COLO829 (cell line): ENCODE data around the gene VWF.
A peak's percentile ranks its signal among the peaks of the same experiment; 100 is the strongest.
"Not testable (repeated sequence)": the region's sequence is repeated elsewhere in the genome, so short reads cannot be mapped to it uniquely, and the experiment has no call there.

Experiments used
- DNase-seq: peaks from one replicate; pipeline ENCODE4 v3.0.0; 2012; ENCODE audit warnings: low spot score

VWF gene

GRCh38 chr12:6104027-6104426 lies 20.4 kb downstream of the VWF start:
- no peak for DNase-seq

DNA sequence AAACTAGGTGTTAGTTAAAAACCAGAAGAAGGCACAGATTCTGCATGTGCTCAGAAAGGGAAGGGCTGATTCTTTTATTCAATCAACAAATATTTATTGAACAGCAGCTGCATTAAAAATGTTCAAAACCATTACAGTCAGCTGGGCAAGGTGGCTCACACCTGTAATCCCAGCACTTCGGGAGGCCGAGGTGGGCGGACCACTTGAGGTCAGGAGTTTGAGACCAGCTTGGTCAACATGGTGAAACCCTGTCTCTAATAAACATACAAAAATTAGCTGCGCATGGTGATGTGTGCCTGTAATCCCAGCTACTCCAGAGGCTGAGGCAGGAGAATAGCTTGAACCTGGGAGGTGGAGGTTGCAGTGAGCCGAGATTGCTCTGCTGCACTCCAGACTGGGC lies 22.4 kb downstream of the VWF start:
- DNase-seq, result not testable (repeated sequence)

GRCh38 chr12:6099316-6099715 lies 25.2 kb downstream of the VWF start:
- no peak for DNase-seq

DNA sequence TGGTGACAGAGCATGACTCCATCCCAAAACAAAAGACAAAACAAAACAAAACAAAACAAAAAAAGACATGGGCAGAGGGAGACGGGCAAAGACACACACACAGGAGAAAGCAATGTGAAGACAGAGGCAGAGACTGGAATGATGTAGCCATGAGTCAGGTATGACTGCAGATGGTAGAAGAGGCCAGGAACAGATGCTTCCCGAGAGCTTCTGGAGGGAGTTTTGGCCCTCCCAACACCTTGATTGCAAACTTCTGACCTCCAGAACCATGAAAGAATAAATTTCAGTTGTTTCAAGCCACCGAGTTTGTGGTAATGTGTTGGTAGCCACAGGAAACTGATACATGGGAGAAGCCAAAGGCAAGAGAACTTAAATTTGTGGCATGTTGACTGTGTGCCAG lies 27.1 kb downstream of the VWF start:
- no peak for DNase-seq

GRCh38 chr12:6096527-6096926 lies 27.9 kb downstream of the VWF start:
- DNase-seq, result no peak

- DNase-seq, result no peak
These were observed 29.2 kb downstream of the VWF start for GRCh38 chr12:6095269-6095668.

DNA sequence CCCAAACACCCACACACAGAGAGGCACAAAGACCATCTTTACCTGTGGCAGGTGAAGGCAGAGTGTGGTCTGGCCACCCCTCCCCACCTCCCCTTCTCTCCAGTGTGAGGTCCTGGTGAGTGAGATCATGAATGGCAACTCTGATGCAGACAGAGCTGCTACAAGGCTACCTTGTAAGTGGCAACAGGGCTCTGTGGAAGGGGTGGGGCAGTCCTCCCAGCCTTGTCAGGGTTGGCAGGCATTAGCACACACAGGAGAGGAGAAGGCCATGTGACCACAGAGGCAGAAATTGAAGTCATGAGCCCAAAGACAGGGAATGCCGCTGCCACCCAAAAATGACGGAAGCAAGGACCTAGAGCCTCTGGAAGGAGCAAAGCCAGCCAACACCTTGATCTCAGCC lies 30.7 kb downstream of the VWF start:
- no peak for DNase-seq

DNA sequence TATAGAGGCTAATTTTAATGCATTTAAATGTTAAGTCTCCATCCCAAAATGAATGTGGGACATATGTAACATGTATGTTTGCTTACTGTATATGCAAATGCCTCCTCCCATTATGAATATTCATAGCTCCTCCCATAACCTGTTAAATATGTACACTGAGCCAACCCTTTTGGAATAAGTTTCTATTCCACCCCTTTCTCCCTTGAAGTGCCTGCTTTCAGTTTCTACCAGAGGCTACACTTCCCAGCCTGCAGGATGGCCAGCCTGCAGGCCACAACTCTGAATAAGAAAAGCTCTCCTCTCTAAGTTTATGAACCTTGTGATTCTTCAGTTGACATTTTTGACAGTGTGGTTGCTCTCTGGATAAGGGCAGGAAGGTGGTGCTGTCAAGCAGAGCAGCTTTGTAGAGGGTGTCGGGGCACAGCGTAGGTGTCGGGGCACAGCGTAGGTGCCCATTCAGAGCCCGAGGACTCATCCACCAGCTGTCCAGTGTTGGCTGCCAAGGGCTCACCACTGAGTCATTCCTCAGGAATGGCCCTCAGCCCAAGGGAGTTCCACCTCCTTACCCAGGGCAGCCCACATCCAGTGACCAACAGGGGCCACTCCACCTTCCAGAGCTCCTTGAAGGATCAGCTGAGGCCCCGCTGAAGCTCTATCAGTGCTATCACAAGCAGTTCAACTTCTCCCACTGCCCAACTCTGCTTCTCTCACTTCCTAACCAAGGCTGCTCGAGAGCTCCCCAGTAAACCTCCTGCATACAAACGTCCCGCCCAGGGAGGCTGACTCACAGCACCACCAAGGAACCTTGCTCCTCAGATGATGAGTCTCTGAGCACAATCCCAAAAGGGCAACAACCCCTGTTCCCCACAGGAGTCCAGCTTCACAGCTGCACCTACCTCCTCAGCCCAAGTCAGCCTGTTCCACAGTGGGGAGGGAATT lies 31.4 kb downstream of the VWF start:
- peak; percentile 74 for DNase-seq

- DNase-seq, result no peak
These were observed 32.5 kb downstream of the VWF start for GRCh38 chr12:6091786-6092566.

DNA sequence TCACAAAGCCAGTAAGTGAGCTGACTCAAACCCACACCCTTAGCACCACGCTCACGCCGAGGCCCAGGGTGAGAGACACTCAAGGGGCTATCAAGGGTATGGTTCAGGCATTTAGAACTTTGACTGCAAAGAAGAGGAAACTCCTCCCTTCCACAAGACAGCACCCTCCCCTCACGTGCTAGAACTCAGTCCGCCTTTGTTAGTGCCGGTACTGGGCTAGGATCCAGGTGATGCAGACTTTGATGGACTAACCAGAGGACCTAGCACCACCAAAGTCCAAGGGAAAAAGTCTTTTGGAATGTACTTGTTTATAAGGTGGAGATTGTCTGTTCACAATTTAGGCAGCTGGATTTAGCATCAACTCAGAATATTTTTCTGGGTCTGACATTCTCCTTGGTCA lies 33.7 kb downstream of the VWF start:
- DNase-seq, result no peak

DNA sequence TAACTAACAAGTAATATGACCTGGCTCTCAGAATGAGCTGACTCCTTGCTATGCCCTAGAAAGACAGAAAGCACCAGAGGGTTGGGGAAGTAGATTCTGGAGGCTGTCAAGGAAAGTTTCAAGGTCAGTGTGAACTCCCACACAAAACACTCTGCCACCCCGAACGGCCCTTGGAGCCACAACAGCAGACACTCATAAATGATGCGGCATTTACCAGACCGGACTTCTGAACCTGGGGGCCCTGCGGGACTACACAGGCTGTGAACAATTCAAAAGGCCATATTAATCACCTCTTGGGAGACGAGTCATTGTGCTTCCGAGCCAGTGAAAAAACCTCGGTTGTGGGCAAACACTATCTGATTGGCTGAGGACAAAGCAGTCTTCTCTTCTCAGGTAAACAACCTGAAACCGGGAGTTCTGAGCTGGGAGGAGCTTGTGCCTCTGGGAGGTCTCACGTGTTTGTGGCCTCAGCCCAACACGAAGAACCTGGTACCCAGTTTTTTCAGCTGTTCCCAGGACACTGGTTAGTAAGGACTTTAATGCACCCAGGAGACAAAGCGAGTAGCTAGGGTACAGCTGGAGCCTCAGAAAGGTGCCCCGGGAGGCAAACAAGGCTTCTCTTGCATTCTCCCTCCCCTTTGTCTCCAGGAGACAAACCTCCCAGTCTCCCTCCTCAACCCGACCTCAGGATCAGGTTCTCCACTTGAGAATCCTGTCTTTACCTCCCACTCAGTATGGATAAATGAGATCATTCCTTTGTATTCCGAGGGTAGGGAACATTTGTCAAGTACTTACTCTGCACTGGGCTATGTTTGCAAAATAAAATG lies 35.3 kb downstream of the VWF start:
- no peak for DNase-seq

- no peak for DNase-seq
These were observed 38.2 kb downstream of the VWF start for GRCh38 chr12:6086316-6086715.

GRCh38 chr12:6085841-6086240 lies 38.6 kb downstream of the VWF start:
- no peak for DNase-seq

DNA sequence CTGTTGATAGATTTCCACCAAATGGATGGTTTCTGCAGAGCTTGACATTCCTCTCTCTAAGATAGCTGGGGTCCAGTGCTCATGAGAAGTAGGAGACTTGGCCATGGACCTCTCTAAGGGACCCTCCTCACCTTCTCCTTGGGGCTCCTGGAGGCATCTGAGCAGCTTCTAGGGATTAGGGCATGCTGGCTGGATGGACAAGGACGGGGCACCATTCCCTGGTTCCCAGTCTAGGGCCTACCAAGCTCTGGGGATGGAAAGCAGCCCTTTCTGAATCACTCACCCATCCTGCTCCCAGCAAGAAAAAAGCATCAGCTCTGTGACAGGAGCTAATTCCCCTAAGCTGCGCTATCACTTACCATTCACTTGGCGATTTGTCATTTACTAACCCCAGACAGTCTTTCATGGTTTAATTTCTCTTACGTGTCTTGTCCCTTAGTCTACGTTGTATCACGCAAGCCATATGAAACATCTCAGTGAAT lies 39.5 kb downstream of the VWF start:
- DNase-seq, result no peak

DNA sequence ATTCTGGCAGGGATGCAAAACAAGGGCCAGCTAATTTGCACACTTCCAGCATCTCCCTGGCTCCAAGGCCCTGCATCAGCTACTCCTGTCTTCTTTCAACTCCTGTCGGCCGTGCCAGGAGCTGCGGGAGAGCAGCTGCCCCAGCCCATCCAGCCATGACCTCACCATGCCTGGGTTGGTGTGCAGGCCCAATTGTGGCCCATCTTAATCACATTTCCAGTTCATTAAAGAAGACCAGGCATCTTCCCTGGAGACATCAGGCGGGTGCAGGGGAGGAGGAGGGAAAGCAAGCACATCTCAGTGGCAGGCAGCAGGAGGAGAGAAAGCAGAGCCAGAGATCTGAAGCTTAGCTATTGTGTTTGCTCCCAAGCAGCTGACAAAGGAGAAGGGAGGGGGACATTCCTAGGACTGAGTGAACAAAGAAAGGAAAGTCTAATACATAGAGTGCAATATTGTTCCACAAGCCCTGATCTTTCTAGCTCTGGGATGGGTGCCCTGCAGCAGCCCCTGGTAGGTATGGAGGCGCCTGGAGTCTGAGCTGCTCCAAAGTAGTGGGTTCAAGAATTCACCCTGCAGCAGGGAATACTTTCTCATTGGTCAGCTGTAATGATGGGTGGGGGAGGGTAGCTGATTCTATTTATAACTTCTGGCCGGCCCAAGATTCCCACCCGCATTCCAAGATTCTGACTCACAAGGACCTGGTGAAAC lies 40.1 kb downstream of the VWF start:
- DNase-seq, result no peak

DNA sequence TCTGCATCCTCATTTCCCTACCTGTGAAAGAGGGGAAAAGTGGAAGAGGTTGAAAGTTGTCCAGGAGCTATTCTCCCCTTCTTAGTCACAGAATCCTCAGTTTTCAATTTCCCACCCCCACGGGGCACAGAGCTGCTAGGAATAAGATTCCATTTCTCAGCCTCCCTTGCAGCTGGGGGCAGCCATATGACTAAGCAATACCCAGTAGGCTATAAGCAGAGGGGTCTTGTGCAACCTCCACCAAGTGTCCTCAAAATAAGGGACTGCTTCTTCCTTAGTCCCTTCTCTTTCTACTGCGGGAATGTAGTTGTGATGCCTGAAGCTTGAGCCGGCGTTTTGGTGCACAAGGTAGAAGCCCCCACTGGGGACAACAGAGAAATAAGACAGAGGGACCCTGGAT lies 40.9 kb downstream of the VWF start:
- no peak for DNase-seq

GRCh38 chr12:6082613-6083012 lies 41.9 kb downstream of the VWF start:
- DNase-seq, result no peak

DNA sequence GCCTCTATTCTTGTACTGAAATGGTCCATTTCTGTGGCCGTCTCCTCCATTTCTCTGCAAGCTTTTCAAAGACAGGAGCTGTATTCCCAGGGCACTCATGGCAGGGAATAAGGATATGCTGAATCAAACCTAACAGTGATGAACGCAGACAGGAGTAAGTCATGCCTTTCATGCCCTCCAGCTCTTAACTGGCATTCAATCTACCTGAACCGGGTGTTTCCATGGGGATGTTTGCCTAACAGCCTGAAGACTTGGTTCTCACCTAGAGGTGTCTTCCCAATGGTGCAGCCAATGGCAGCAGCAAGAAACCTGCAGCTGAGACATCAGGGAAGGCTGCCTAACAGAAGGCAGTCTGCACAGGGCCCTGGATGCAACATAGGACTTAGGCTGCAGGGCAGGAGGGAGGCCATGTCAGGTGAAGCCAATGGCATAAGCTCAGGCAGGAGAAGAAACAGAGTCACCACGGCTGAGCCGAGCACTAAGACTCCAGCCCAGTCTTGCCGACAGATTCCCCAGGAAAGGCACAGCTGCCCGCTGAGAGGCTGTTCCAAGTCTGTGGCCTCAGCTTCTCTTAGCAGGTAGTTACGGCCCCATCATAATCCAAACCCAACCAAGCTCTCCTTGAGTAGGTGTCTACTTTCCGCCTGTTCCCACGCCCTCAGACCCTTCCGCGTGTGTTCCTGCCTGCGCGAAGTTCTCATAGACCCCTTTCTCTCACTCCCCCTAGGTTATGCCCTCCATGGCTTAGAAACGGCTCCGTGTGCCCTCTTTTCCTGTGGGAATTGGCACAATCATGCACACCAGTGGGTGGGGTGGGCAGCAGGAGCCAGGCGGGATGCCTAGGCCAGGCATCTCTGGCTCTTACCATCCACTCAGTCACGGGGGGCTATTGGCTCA lies 44.1 kb downstream of the VWF start:
- no peak for DNase-seq

DNA sequence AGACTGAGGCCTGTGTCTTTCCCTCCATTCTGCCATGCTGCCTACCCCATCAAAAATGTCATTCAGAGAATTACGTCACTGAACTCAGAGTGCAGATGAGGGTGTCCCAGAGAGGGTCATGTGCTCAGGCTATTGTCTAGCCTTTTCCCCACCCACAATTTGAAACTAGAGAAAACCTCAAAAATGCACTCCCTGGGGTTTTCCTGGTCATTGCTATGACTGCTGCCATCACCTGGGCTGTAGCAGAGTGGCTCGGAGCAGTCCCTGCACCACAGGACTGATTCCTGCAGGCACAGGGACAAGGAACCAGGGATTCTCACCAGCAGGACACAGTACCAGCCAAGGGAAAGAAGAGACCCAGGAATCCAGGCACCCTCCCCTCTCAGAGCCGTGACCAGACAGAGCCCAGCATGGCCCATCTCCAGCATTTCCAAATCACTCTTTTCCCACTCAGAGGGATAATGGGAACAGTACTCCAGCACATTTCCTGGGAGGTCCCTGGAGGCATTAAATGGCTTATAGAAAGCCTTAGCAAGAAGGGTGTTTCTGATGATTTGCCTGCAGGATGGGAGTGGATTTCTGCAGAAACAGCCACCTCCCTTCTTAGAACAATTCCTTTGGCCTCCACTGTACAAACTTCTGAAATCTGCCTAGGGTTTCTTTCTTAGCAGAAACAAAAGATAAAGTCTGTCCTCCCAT lies 45.9 kb downstream of the VWF start:
- no peak for DNase-seq

- no peak for DNase-seq
These were observed 46.8 kb downstream of the VWF start for GRCh38 chr12:6077692-6078083.
